ENCODE measurements around the gene IQGAP3. TPM values are rescaled to one million over a fixed set of nuclear protein-coding genes. Genes with fewer than 3 reads are reported as not detected.

The IQGAP3 gene
- total and polyA plus RNA-seq, 2 of the 4 experiments (the other 2 are of a cell fraction), result 12.5 to 13.6 TPM

DNA sequence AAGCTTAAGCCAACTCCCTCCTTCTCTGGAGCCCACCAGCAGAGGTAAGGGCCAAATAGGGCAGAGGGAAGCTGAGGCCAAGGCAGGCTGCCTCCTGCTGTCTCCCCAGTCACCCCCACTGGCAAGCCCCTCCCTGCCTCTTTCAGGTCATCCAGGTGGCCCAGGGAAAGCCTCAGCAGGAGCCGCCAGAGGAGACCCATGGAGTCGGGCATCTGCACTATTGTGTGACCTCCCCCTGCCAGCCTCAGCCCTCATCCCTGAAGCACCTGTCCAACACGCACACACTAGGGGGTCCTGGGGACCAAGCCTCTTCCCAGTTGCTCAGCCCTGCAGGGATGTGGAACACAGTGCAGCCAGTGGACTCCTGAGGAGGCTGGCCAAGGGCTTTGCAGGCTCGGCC, 14.0 kb upstream of the IQGAP3 start:
- Histone ChIP-seq H2BK120ac (ENCODE audit: low read depth, low read length) (no peak overlapping the region), H2AK5ac (ENCODE audit: low read depth, low read length) (no peak overlapping the region), H3K27me3 (ENCODE audit: control insufficient read depth, insufficient read depth, low read length) (peaks cover 15% of the 10 kb centered on the region), H3K4me2 (ENCODE audit: low read depth, low read length) (no peak overlapping the region), H3K36me3 (ENCODE audit: control insufficient read depth, insufficient read depth, low read length) (no peaks in the 10 kb centered on the region), H3K4me1 (ENCODE audit: control insufficient read depth, insufficient read depth, low read length) (no peaks in the 10 kb centered on the region), H4K20me1 (ENCODE audit: insufficient read depth, low read length) (no peaks in the 10 kb centered on the region), H4K8ac (ENCODE audit: low read depth in 2 of 2, low read length in 2 of 2) (no peak overlapping the region), H2AFZ (replicated peaks; ENCODE audit: low read length, poor library complexity) (no peak overlapping the region), H2BK5ac (ENCODE audit: low read depth, low read length, poor library complexity, severe bottlenecking) (no peak overlapping the region), H3K9me3 (ENCODE audit: control insufficient read depth, insufficient read depth, low read length) (no peaks in the 10 kb centered on the region), H4K5ac (ENCODE audit: low read depth, low read length) (no peak overlapping the region), H3K9ac (ENCODE audit: low read depth, low read length) (no peak overlapping the region), H3K27ac (ENCODE audit: insufficient read depth, low read length) (no peak overlapping the region), H3K4ac (ENCODE audit: low read depth, low read length) (no peak overlapping the region), H3K23ac (ENCODE audit: low read depth, low read length) (no peak overlapping the region), H3K4me3 (ENCODE audit: insufficient read depth, low read depth, low read length) (no peak overlapping the region), H2BK15ac (ENCODE audit: low read depth, low read length) (no peak overlapping the region), H3K18ac (ENCODE audit: low read depth, low read length) (no peak overlapping the region), H3K9me1 (ENCODE audit: insufficient read depth, low read length) (peaks cover 3% of the 10 kb centered on the region; the same call in 1 of the 2 replicates), H2BK20ac (ENCODE audit: low read depth, low read length) (no peak overlapping the region), H3K14ac (replicated peaks; ENCODE audit: low read depth, low read length) (no peak overlapping the region), H3K79me1 (ENCODE audit: low read depth in 1 of 2, low read length in 2 of 2) (peaks cover 0 to 2% of the 10 kb centered on the region in 2 experiments; a peak in 1 of 4 replicates), H3K56ac (ENCODE audit: extremely low read depth, insufficient read depth, low read length) (no peak overlapping the region), H2AK9ac (replicated peaks; ENCODE audit: low read depth, low read length, poor library complexity) (no peak overlapping the region), H4K91ac (ENCODE audit: insufficient read depth, low read depth, low read length) (no peak overlapping the region)
- ATAC-seq (ENCODE audit: low read depth) (no peak), DNase-seq (no peak)
- ChIA-PET POLR2A (ENCODE audit: unreplicated experiment) (no interaction called here), CTCF (no interaction called here)
- dilution Hi-C loops (cut with HindIII; ENCODE audit: low sequenced_read_pairs, unreplicated experiment) (no loop called here), in situ Hi-C loops (cut with MboI; ENCODE audit: low sequenced_read_pairs) (no loop called here), intact Hi-C loops (cut with micrococcal nuclease) (no loop called here)
- no peak for TF ChIP-seq MXI1 (IDR thresholded peaks at IDR 0.05; ENCODE audit: borderline replicate concordance, low read depth, low read length)
- no peak for TF ChIP-seq MAZ (IDR thresholded peaks at IDR 0.05; ENCODE audit: borderline replicate concordance, low read depth, low read length)
- no peak for TF ChIP-seq NFE2L2 (IDR thresholded peaks at IDR 0.05; ENCODE audit: low read depth, low read length)
- no peak for TF ChIP-seq RFX5 (IDR thresholded peaks at IDR 0.05; ENCODE audit: low read depth, low read length)
- no peak for TF ChIP-seq FOS (IDR thresholded peaks at IDR 0.05; ENCODE audit: low read depth, low read length)
- TF ChIP-seq POLR2A (IDR thresholded peaks at IDR 0.05; ENCODE audit: low read depth, low read length), result no peak
- TF ChIP-seq BHLHE40 (IDR thresholded peaks at IDR 0.05; ENCODE audit: low read depth, low read length), result no peak
- TF ChIP-seq, protein P1, sequence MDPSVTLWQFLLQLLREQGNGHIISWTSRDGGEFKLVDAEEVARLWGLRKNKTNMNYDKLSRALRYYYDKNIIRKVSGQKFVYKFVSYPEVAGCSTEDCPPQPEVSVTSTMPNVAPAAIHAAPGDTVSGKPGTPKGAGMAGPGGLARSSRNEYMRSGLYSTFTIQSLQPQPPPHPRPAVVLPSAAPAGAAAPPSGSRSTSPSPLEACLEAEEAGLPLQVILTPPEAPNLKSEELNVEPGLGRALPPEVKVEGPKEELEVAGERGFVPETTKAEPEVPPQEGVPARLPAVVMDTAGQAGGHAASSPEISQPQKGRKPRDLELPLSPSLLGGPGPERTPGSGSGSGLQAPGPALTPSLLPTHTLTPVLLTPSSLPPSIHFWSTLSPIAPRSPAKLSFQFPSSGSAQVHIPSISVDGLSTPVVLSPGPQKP (IDR thresholded peaks at IDR 0.05; ENCODE audit: borderline replicate concordance, low read depth, low read length), result no peak
- TF ChIP-seq CHD1 (IDR thresholded peaks at IDR 0.05; ENCODE audit: low read depth, low read length), result no peak
- TF ChIP-seq, protein P2, sequence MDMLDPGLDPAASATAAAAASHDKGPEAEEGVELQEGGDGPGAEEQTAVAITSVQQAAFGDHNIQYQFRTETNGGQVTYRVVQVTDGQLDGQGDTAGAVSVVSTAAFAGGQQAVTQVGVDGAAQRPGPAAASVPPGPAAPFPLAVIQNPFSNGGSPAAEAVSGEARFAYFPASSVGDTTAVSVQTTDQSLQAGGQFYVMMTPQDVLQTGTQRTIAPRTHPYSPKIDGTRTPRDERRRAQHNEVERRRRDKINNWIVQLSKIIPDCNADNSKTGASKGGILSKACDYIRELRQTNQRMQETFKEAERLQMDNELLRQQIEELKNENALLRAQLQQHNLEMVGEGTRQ (IDR thresholded peaks at IDR 0.05; ENCODE audit: low read depth, low read length), result no peak
- TF ChIP-seq SMC3 (IDR thresholded peaks at IDR 0.05; ENCODE audit: low read depth, low read length), result no peak
- TF ChIP-seq MAFK (IDR thresholded peaks at IDR 0.05; ENCODE audit: low read depth, low read length), result no peak
- TF ChIP-seq, protein P3, sequence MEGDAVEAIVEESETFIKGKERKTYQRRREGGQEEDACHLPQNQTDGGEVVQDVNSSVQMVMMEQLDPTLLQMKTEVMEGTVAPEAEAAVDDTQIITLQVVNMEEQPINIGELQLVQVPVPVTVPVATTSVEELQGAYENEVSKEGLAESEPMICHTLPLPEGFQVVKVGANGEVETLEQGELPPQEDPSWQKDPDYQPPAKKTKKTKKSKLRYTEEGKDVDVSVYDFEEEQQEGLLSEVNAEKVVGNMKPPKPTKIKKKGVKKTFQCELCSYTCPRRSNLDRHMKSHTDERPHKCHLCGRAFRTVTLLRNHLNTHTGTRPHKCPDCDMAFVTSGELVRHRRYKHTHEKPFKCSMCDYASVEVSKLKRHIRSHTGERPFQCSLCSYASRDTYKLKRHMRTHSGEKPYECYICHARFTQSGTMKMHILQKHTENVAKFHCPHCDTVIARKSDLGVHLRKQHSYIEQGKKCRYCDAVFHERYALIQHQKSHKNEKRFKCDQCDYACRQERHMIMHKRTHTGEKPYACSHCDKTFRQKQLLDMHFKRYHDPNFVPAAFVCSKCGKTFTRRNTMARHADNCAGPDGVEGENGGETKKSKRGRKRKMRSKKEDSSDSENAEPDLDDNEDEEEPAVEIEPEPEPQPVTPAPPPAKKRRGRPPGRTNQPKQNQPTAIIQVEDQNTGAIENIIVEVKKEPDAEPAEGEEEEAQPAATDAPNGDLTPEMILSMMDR (conservative IDR thresholded peaks at IDR 0.05; ENCODE audit: low read depth, low read length), result no peak
- no peak for TF ChIP-seq RCOR1 (IDR thresholded peaks at IDR 0.05; ENCODE audit: insufficient replicate concordance, low read length)
- TF ChIP-seq CEBPB (IDR thresholded peaks at IDR 0.05; ENCODE audit: low read depth, low read length), result no peak
- no peak for TF ChIP-seq RAD21 (IDR thresholded peaks at IDR 0.05; ENCODE audit: low read length)
- no TSS peak for BruUV-seq (replicated peaks)
- 86% methylated on average over 1 of the region's 4 CpGs; no CpG with 5 or more reads in 1 of the 2 experiments for WGBS, 2 experiments (ENCODE audit: extremely low coverage in 2 of 2, insufficient read length in 1 of 2)
